T follicular helper cell (primary cell): ENCODE measurements around the gene DNAL1.
"Not testable (repeated sequence)": the region's sequence is repeated elsewhere in the genome, so short reads cannot be mapped to it uniquely, and the experiment has no call there.

ENCODE experiments used
- DNase-seq: peaks from one replicate; pipeline ENCODE4 v3.0.0-alpha.2; 2020; ENCODE audit warnings: low read depth
- total RNA-seq, 2 experiments: gene quantifications; one replicate each; lab custom pipeline; 2026; lab: John Stamatoyannopoulos, UW

Gene DNAL1, protein sequence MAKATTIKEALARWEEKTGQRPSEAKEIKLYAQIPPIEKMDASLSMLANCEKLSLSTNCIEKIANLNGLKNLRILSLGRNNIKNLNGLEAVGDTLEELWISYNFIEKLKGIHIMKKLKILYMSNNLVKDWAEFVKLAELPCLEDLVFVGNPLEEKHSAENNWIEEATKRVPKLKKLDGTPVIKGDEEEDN
- 13.8 to 14.8 reads per million in 2 experiments for total RNA-seq

DNA sequence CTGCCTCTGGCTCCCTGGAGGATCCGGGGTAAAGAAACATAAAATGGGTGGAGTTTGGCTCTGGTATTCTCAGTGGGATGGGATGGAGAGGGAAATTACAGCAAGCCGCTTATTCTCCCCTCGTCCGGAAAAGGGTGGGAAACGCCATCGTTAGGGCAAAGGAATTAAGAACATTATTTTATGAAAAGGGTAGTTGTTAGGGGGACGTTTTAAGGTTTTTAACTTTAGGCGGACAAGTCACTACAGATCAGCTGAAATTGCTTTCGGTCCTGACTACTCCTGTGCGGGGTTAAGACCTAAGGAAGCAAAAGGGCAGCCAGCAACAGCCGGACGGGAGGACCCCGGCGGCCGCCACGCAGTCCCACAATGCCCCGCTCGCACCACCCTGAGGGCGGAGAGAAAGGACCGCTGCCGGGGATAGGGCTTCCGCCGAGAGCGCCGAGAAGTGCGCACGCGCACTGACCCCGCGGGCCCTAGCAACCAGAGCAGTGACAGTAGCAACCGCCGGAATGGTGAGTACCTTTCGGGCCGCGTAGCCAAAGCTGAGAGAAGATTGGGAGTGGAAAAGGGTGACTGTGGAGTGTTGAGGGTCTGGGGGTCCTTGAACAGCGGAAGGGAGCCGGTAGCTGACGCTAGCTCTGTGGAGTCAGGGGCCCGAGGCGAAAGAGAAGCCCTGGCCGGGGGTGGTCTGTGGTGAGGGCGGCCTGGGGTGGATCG, at the start of gene DNAL1:
Gene DNAL1, plus strand, starts transcription at position 456 of the 717 bp plus-strand sequence. Its CDS starts 54 bp downstream, at position 510.
- DNase-seq = peak; percentile 79

DNA sequence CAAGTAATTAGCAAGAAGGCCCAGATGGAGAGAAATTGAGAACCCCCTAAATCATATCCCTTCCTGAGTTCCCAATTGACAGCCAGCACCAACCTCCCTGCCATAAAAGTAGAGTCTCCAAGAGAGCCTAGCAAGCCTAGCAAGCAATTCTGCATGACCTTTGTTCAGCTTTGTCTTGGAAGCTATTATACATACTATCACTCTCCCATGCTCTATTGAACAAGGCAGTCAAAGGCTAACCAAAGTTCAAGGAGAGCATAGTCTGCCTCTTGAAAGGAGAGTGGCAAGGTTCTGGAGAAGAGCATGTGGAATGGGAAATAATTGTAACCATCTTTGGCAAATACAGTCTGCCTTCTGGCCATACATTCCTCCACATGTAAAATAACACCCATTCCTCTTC, 45.3 kb upstream of the DNAL1 start:
- no peak for DNase-seq

GRCh38 chr14:73602994-73603393, 41.8 kb upstream of the DNAL1 start:
- no peak for DNase-seq

- no peak for DNase-seq
Observed at GRCh38 chr14:73606271-73606670, 38.5 kb upstream of the DNAL1 start.

DNA sequence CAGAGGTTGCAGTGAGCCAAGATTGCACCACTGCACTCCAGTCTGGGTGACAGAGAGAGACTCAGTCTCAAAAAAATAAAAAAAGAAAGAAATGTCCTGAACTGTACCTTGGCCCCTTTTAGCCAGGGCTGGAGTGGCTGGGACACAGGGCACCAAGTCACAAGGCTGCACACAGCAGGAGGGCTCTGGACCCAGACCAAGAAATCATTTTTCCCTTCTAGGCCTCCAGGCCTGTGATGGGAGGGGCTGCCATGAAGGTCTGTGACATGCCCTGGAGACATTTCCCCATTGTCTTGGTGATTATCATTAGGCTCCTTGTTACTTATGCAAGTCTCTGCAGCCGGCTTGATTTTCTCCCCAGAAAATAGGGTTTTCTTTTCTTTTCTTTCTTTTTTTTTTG, 37.5 kb upstream of the DNAL1 start:
- DNase-seq = no peak

DNA sequence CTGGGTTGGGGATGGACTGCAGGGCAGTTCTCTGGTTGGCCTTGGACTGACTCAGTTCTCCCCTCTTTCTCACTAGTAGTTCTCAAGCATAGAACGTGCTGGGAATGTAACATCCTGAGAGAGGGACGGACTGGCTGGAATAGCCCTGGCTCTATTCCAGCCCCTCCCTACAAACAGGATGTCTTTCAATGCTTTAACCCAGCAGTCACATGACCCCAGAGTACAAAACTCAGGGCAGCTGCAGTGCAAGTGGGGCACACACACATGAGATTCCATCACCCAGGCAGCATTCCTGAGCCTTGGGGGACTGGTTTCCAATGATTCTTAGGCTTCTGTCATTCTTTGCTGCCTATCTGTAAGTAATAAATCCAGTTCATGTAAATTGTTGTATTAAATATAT, 34.1 kb upstream of the DNAL1 start:
- no peak for DNase-seq

GRCh38 chr14:73612339-73613045, 32.3 kb upstream of the DNAL1 start, which contains the start of gene ACOT6:
TSS of gene ACOT6 (plus strand) at chr14:73612517. CDS start at chr14:73612572, 55 bp downstream.
- peak; percentile 42 for DNase-seq

DNA sequence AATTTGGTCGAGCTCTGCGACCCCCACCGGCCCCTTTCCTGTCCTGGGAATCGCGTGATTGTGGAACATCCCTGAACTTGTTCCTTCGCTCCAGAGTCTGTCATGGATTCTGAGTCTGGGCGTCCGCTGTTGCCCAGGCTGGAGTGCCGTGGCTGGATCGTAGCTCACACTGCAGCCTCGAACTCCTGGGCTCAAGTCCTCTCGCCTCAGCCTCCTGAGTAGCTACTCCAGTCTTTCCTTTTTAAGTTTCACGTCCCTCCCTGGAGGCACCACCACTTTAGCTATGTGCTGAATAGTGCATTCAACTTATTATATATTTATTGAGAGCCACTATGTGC, 31.8 kb upstream of the DNAL1 start:
- DNase-seq = no peak

DNA sequence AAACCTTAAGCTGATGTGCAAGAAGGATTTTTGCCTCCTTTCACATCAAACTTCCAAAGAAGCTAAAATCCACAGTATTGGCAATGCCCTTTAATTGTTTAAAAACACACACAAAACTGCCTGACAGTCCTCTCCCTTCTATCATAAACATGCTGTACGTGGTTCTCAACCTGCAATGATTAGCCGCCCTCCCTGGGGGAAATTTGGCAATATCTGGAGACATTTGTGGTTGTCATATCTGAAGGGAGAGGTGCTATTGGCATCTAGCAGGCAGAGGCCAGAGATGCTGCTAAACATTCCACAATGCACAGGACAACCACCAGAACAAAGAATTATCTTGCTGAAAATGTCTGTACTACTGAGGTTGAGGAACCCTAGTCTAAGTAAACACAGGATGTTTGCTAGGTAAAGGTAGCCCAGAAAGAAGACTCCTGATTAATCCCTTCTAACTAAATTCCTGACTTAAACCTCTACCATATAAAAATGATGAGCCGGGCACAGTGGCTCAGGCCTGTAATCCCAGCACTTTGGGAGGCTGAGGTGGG, 31.3 kb upstream of the DNAL1 start:
- DNase-seq = no peak

GRCh38 chr14:73616831-73617230, 28.0 kb upstream of the DNAL1 start:
- DNase-seq = no peak

DNA sequence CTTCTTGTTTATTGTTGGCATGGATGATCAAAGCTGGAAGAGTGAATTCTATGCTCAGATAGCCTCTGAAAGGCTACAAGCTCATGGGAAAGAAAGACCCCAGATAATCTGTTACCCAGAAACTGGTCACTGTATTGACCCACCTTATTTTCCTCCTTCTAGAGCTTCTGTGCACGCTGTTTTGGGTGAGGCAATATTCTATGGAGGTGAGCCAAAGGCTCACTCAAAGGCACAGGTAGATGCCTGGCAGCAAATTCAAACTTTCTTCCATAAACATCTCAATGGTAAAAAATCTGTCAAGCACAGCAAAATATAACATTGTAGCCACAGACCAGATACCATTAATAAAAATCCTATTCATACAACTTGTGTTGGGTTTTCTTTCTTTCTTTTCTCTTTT, 25.3 kb upstream of the DNAL1 start:
- DNase-seq = no peak

- no peak for DNase-seq
Observed at GRCh38 chr14:73620268-73620667, 24.5 kb upstream of the DNAL1 start.

DNA sequence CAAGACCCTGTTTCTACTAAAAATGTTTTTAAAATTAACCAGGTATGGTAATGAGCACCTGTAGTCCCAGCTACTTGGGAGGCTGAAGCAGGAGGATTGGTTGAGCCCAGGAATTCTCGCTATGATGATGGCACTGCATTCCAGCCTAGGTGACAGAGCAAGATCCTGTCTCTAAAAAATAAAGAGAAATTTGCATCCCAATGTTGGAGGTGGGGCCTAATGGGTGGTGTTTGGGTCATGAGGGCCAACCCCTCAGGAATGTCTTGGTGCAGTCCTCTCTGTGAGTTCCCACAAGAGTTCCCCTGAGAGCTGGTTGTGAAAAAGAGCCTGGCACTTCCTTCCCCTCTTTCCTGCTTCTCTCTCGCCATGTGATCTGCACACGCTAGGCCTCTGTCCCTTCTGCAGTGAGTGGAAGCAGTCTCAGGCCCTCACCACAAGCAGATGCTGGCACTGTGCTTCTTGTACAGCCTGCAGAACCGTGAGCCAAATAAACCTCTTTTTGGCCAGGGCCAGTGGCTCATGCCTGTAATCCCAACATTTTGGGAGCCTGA, 21.2 kb upstream of the DNAL1 start:
- DNase-seq = no peak

- DNase-seq = no peak
Observed at GRCh38 chr14:73625706-73626105, 19.1 kb upstream of the DNAL1 start.

DNA sequence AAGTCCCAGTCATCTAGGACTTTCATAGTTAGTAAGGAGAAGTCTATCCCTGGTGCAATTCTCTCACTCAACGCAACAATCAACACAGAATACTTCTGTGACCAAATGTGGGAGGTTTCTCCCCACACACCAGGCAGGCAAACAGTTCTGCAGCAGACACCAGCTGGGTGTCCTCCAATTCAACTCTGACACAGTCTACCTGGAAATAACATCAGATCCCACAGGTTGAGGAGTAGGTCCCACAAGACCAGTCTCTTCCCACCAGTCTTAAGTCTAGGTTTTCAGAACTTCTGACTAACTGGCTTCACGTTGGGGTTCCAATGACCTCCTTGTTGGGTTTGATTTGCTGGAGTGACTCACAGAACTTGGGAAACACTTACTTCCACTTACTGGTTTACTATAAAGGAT, 17.6 kb upstream of the DNAL1 start:
- no peak for DNase-seq

GRCh38 chr14:73630009-73630780, 14.6 kb upstream of the DNAL1 start:
- DNase-seq = no peak

GRCh38 chr14:73633116-73634010, 11.4 kb upstream of the DNAL1 start:
- peak; percentile 33 for DNase-seq

- no peak for DNase-seq
Observed at GRCh38 chr14:73634011-73634833, 10.6 kb upstream of the DNAL1 start.

DNA sequence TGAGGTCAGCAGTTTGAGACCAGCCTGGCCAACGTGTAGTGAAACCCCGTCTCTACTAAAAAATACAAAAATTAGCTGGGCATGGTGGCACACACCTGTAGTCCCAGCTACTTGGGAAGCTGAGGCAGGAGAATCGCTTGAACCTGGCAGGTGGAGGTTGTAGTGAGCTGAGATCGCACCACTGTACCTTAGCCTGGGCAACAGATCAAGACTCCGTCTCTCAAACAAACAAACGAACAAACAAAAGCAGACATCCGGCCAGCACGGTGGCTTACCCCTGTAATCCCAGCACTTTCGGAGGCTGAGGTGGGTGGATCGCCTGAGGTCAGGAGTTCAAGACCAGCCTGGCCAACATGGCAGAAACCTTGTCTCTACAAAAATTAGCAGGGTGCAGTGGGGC, 8.4 kb upstream of the DNAL1 start:
- DNase-seq = not testable (repeated sequence)

GRCh38 chr14:73637830-73638229, 7.0 kb upstream of the DNAL1 start:
- DNase-seq = no peak
